Cardiac septum (tissue), 1 donor: ENCODE results near the gene GPR137B. TPM values are rescaled to one million over a fixed set of nuclear protein-coding genes. Genes with fewer than 3 reads are reported as not detected.
A peak's percentile ranks its signal among the peaks of the same experiment; 100 is the strongest.

Experiments used
- DNase-seq: peaks from one replicate; pipeline ENCODE4 v3.0.0-alpha.2; 2020; ENCODE audit warnings: low spot score
- intact Hi-C: fragments of 100-400 bp; cut with DNase I; formaldehyde crosslinking; loops from one replicate; pipeline ENCODE4 v1.14.0; 2022
- total RNA-seq: library from RNA; stranded (reverse); fragmentation: NEBNext Ultra II Directional; extraction: Animal tissue kit (Norgen Biotek cat#: 25700); gene quantifications from one replicate; pipeline ENCODE4 v1.2.1, GENCODE V29; 2021
- donor health status: DM: no; HTN: no; CAD: no.

GPR137B gene
- total RNA-seq, 1 donor from 2014 or later, result 44.6 TPM

DNA sequence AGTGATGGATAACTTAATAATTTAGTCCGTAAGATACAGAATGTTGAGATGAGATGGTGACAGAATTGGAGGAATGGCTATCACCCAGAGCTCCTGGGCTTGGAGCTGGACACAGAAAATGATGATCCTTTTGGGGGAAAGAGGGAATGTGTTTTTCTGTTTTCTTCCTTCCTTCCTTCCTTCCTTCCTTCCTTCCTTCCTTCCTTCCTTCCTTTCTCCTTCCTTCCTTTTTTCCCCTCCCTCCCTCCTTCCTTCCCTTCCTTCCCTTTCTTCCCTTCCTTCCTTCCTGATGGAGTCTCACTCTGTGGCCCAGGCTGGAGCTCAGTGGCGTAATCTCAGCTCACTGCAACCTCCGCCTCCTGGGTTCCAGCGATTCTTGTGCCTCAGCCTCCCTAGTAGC, 2.8 kb upstream of the GPR137B start:
- no peak for DNase-seq
- intact Hi-C loops, result no loop called here

GRCh38 chr1:236140705-236141446, 1.5 kb upstream of the GPR137B start:
- DNase-seq, result no peak
- intact Hi-C loops, result loop anchor here (5.0 kb wide), 1 partner anchor 141 kb away; the partner anchor contains the start of gene ERO1B

DNA sequence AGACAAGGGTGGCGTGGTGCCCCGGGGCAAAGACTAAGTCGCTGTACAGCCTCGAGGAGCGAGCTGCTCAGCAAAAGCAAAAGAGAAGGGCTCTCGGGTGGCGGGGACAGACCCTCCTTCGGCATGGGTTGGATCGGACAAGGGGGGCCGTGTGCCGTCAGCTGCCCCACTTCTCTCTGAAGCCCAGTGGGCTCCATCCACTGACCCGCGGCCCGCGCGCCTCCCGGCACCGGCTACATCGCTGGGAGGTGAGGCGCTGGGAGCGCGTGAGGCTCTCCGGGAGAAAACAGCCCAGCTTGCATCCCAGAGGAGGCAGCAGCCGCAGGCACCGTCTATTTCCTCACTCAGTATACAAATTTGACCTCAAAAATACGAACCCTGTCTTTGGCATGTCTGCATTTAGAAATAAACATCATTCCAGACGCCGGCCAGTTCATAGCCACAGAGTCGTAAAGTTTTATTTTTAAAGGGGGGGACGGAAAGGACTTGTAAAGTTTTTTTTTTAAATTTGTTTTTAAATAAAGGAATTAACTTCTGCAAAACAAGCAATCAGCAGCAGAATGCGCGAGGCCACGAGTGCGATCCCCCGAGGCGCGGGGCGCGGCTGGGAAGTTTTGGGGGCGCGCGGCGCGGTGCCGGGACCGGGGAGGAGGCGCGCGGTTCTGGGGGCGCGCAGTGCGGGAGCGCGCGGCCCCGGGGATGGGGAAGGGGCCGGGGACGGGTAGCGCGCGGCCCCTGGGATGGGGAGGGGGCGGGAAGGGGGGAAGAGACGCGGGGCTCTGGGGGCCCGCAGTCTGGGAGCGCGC, 689 bp upstream of the GPR137B start:
- intact Hi-C loops, result loop anchor here (2.0 to 5.0 kb wide), 2 partner anchors 29 to 141 kb away; partner anchors contain the start of gene ERO1B
- DNase-seq, result peak; percentile 76

GRCh38 chr1:236143104-236143948, 987 bp downstream of the GPR137B start:
- DNase-seq, result peak; percentile 72
- intact Hi-C loops, result loop anchor here (2.0 to 5.0 kb wide), 2 partner anchors 31 to 139 kb away; partner anchors contain the start of gene ERO1B

DNA sequence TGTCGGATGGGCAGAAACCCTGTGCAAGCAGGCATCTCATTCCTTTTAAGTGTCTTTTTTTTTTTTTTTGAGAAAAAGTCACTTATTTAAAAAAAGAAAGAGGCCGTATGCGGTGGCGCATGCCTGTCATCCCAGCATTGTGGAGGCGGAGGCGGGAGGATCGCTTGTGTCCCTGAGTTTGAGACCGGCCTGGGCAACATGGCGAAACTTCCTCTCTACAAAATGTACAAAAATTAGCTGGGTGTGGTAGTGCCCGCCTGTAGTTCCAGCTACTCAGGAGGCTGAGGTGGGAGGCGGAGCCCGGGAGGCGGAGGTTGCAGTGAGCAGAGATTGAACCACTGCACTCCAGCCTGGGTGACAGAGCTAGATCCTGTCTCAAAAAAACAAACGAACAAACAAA, 1.7 kb downstream of the GPR137B start:
- DNase-seq, result peak; percentile 49
- intact Hi-C loops, result loop anchor here (5.0 kb wide), 1 partner anchor 138 kb away; the partner anchor contains the start of gene ERO1B

GRCh38 chr1:236144446-236145150, 2.3 kb downstream of the GPR137B start:
- peak; percentile 75 for DNase-seq

GRCh38 chr1:236147068-236147467, 4.7 kb downstream of the GPR137B start:
- DNase-seq, result peak; percentile 80
- intact Hi-C loops, result no loop called here

More at GRCh38 chr1:236144446-236145150, 2.3 kb downstream of the GPR137B start:
- intact Hi-C loops, result loop anchor here (5.0 kb wide), 1 partner anchor 138 kb away; the partner anchor contains the start of gene ERO1B

- peak; percentile 72 for DNase-seq
Measured at GRCh38 chr1:236147521-236148469, 5.5 kb downstream of the GPR137B start.

DNA sequence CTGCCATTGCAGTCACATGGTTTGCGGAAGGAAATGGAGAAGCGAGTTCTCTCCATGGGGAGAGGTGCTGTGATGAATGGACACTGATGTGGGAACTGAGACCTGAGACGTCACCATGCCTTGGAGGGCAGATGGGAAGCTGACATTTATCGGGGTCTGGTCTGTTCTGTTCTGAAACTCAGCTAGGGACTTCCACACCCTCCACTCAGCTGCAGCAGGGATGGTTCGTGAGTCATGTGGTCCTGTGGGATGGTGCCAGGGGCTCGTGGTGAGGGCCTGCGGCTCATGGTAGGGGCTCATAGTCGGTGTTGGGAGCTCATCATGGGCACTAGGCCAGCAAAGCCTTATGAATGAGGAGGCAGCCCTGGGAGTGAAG, 6.1 kb downstream of the GPR137B start:
- DNase-seq, result no peak
- intact Hi-C loops, result no loop called here

More at GRCh38 chr1:236147521-236148469, 5.5 kb downstream of the GPR137B start:
- intact Hi-C loops, result no loop called here

DNA sequence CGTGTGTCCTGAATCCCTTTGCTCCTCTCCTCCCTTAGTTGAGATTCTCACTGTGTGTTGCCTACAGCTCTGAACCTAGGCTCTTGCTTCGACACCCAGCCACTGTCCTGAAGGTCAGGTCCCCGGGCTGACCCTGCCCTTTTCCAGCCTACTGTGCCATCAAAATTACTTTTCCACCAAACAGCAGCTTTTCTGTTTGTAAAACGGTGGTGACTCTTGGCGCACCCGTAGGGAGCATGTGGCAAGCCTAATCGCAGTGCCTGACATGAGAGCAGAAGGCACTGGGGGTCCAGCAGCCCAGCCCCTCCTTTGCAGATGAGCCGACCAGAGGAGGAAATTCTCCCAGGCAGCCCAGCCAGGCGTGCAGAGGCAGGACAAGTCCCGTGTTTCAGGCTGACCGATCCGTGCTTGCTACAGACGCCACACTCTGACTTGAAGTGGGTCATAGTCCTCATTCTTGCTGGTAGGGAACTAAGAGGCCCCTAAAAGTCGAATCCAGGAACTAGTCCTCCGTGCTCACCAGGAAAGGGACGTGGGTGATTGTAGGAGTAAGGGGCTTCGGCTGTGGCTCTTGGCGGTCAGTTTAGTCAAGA, 6.8 kb downstream of the GPR137B start:
- DNase-seq, result peak; percentile 54
- intact Hi-C loops, result no loop called here

DNA sequence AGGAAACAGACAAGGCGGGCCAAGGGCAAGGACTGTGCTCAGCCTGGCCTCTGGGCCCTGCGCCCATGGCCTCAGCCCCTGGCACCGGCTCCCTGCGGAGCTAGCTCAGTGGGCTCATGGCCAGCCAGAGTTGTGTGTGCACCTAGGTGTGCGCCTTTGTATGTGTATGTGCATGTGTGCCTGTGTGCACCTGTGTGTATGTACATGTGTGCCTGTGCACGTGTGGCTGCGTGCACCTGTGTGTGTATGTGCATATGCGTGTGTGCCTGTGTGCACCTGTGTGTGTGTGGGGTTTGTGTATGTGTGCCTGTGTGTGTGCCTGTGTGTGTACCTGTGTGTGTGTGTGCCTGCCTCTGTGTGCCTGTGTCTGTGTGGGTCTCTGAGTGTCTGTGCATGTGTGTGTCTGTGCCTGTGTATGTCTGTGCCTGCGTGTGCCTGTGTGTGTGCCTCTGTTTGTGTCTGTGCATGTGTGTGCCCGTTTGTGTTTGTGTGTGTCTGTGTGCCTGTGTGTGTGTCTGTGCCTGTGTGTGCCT, 7.4 kb downstream of the GPR137B start:
- intact Hi-C loops, result no loop called here
- DNase-seq, result no peak

- DNase-seq, result no peak
- intact Hi-C loops, result no loop called here
Measured at GRCh38 chr1:236150311-236150955, 8.1 kb downstream of the GPR137B start.

DNA sequence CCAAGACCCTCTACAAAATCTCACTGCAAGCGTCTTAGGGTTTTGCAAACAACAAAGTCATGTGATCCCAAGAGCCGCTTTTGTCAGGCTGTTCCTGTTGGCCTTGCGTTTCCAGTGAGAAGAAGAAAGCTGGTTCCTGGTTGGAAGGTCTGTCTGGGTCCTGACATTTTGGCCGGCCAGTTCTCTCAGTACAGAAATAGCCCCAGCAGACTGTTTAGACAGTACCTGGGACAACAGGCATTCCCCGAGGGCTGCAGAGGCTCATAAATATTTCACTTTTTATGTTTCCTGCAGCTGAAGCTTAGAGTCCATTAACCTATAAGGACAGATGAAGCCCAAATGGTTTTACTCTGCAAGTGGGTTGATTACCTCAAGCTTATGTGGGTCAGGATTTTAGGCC, 8.6 kb downstream of the GPR137B start:
- DNase-seq, result no peak
- intact Hi-C loops, result no loop called here

GRCh38 chr1:236151739-236152424, 9.5 kb downstream of the GPR137B start:
- intact Hi-C loops, result no loop called here
- DNase-seq, result no peak

- no peak for DNase-seq
- intact Hi-C loops, result no loop called here
Measured at GRCh38 chr1:236154126-236154525, 11.8 kb downstream of the GPR137B start.
